ENCODE results near the gene PRKN. TPM values are rescaled to one million over a fixed set of nuclear protein-coding genes. Genes with fewer than 3 reads are reported as not detected.

PRKN gene
- total RNA-seq, 1 donor from 2014 or later = 2.8 TPM

DNA sequence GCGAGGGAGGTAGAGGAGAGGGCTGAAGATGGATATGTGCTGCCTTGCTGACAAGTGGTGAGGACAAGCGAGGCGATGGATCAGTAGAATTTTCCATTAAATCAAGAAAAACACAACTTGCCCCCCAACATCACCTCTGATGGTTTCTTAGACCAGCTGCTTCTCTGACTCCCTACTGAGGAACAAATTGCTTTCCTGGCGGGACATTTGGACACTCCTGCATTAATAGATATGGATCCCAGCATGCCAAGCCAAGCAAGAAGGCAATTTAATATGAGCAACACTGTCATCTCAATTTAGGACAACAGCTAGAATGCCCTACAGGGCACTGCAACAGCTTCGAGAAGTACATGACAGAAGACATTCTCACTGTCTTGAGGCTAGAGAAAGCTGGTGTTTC is 1205.3 kb downstream of the PRKN start:
- no peak overlapping the region for H2AFZ ChIP-seq (replicated peaks)
- TF ChIP-seq, protein P1, sequence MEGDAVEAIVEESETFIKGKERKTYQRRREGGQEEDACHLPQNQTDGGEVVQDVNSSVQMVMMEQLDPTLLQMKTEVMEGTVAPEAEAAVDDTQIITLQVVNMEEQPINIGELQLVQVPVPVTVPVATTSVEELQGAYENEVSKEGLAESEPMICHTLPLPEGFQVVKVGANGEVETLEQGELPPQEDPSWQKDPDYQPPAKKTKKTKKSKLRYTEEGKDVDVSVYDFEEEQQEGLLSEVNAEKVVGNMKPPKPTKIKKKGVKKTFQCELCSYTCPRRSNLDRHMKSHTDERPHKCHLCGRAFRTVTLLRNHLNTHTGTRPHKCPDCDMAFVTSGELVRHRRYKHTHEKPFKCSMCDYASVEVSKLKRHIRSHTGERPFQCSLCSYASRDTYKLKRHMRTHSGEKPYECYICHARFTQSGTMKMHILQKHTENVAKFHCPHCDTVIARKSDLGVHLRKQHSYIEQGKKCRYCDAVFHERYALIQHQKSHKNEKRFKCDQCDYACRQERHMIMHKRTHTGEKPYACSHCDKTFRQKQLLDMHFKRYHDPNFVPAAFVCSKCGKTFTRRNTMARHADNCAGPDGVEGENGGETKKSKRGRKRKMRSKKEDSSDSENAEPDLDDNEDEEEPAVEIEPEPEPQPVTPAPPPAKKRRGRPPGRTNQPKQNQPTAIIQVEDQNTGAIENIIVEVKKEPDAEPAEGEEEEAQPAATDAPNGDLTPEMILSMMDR (IDR thresholded peaks at IDR 0.05) = no peak
- TF ChIP-seq EZH2phosphoT487 (IDR thresholded peaks at IDR 0.05) = no peak
- H3K27ac ChIP-seq = no peak overlapping the region
- no peak overlapping the region for H3K27ac Mint-ChIP-seq
- peaks cover 2% of the 10 kb centered on the region for H3K4me1 Mint-ChIP-seq
- H3K9ac ChIP-seq = no peak overlapping the region
- H3K9me3 Mint-ChIP-seq = peaks cover 10% of the 10 kb centered on the region
- H3K36me3 Mint-ChIP-seq = no peaks in the 10 kb centered on the region
- H3K36me3 ChIP-seq = no peaks in the 10 kb centered on the region
- peaks cover 6% of the 10 kb centered on the region for H3K27me3 Mint-ChIP-seq (ENCODE audit: insufficient read depth, low read depth)
- no peak for DNase-seq (ENCODE audit: low spot score)
- no peak overlapping the region for H3K4me3 Mint-ChIP-seq
- H3K4me3 ChIP-seq = no peak overlapping the region
- H3F3A ChIP-seq (ENCODE audit: low read depth) = no peaks in the 10 kb centered on the region
- no peaks in the 10 kb centered on the region for H3K9me3 ChIP-seq (ENCODE audit: low read depth)
- H4K20me1 ChIP-seq (ENCODE audit: low read depth) = no peaks in the 10 kb centered on the region
- no peaks in the 10 kb centered on the region for H3K4me1 ChIP-seq
- H3K4me2 ChIP-seq = no peak overlapping the region
- H3K79me2 ChIP-seq (ENCODE audit: low read depth) = no peaks in the 10 kb centered on the region
- H3K27me3 ChIP-seq = no peaks in the 10 kb centered on the region

DNA sequence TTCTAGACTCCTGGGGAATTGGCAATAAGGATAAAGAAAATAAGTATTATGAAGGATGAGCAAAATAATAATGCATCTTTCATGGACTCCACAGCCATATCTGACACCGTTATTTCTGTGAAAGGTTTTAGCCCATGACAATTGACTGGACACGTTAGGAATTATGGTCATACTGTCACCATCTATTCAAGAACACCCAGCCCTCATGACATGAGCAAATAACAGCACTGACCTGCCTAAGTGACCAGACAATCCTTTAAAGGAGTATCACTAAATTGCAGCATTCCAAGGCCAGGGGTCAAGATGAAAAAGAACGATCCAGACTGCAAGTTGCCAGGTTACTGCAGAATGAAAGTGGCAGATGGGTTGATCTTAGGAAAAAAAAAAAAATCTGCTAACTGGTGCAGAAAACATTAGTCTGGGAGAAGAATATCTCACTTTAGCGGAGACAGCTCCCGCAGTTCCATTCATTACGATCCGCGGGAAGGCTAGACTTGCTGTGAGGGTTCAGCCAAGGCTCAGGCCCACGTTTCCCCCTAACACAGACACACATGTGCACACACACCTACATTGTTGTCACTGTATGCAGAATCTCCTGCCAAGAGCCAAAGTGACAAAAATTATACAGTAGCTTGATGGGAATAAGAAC is 1216.0 kb downstream of the PRKN start:
- Mint-ChIP-seq H3K4me3 (no peak overlapping the region), H3K9me3 (peaks cover 10% of the 10 kb centered on the region), H3K27ac (no peak overlapping the region), H3K36me3 (peaks cover 4% of the 10 kb centered on the region), H3K27me3 (ENCODE audit: insufficient read depth, low read depth) (peaks cover 28% of the 10 kb centered on the region), H3K4me1 (peaks cover 47% of the 10 kb centered on the region)
- H3K9ac ChIP-seq = no peak overlapping the region
- no peak overlapping the region for H3K27ac ChIP-seq
- H3K27me3 ChIP-seq = no peaks in the 10 kb centered on the region
- H4K20me1 ChIP-seq (ENCODE audit: low read depth) = no peaks in the 10 kb centered on the region
- no peak overlapping the region for H2AFZ ChIP-seq (replicated peaks)
- H3K4me3 ChIP-seq = no peak overlapping the region
- H3K4me2 ChIP-seq = no peak overlapping the region
- DNase-seq (ENCODE audit: low spot score) = no peak
- H3K36me3 ChIP-seq = no peaks in the 10 kb centered on the region
- no peaks in the 10 kb centered on the region for H3K4me1 ChIP-seq
- no peaks in the 10 kb centered on the region for H3K79me2 ChIP-seq (ENCODE audit: low read depth)
- TF ChIP-seq EZH2phosphoT487 (IDR thresholded peaks at IDR 0.05) (no peak), EZH2 (IDR thresholded peaks at IDR 0.05) (no peak)
- TF ChIP-seq, protein P1 (IDR thresholded peaks at IDR 0.05) = no peak
- no peaks in the 10 kb centered on the region for H3K9me3 ChIP-seq (ENCODE audit: low read depth)
- H3F3A ChIP-seq (ENCODE audit: low read depth) = no peaks in the 10 kb centered on the region

- Histone ChIP-seq H3K4me3 (no peak overlapping the region), H2AFZ (replicated peaks) (no peak overlapping the region), H3K27me3 (no peaks in the 10 kb centered on the region), H3K4me1 (no peaks in the 10 kb centered on the region), H3K27ac (no peak overlapping the region), H4K20me1 (ENCODE audit: low read depth) (no peaks in the 10 kb centered on the region), H3K4me2 (no peak overlapping the region), H3K9ac (no peak overlapping the region), H3K79me2 (ENCODE audit: low read depth) (no peaks in the 10 kb centered on the region), H3F3A (ENCODE audit: low read depth) (no peaks in the 10 kb centered on the region), H3K9me3 (ENCODE audit: low read depth) (no peaks in the 10 kb centered on the region), H3K36me3 (no peaks in the 10 kb centered on the region)
- peaks cover 4% of the 10 kb centered on the region for H3K36me3 Mint-ChIP-seq
- H3K9me3 Mint-ChIP-seq = peaks cover 16% of the 10 kb centered on the region
- H3K4me3 Mint-ChIP-seq = peak overlapping the region; percentile 27
- no peak for TF ChIP-seq EZH2 (IDR thresholded peaks at IDR 0.05)
- H3K27me3 Mint-ChIP-seq (ENCODE audit: insufficient read depth, low read depth) = peaks cover 21% of the 10 kb centered on the region
- peaks cover 49% of the 10 kb centered on the region for H3K4me1 Mint-ChIP-seq
- DNase-seq (ENCODE audit: low spot score) = no peak
- H3K27ac Mint-ChIP-seq = no peak overlapping the region
Observed at GRCh38 chr6:161508341-161508740, 1219.2 kb downstream of the PRKN start.

DNA sequence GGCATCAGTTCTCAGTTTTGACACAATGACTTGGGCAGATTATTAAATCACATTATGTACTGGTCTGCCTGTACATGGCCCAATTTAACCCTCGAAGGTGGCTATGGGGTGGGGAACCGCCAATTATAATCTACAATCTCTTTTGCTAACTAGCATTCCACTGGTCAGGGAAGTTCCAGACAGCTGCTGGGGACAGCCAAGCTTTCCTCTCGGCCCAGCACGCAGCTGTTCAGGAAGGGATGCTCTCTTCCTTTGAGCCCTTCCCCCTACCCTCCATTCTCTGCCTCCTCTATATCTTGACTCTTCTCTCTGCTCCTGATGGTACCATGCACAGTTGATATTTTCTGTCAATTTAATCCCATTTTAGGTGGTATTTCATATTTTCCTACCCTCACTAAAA is 1220.2 kb downstream of the PRKN start:
- Histone ChIP-seq H3K27ac (no peak overlapping the region), H4K20me1 (ENCODE audit: low read depth) (no peaks in the 10 kb centered on the region), H2AFZ (replicated peaks) (no peak overlapping the region), H3K27me3 (no peaks in the 10 kb centered on the region), H3K4me2 (no peak overlapping the region), H3K9me3 (ENCODE audit: low read depth) (no peaks in the 10 kb centered on the region), H3K4me1 (no peaks in the 10 kb centered on the region), H3K4me3 (no peak overlapping the region), H3K36me3 (no peaks in the 10 kb centered on the region), H3F3A (ENCODE audit: low read depth) (no peaks in the 10 kb centered on the region), H3K9ac (no peak overlapping the region), H3K79me2 (ENCODE audit: low read depth) (no peaks in the 10 kb centered on the region)
- Mint-ChIP-seq H3K4me1 (peaks cover 48% of the 10 kb centered on the region), H3K27ac (no peak overlapping the region), H3K9me3 (peaks cover 16% of the 10 kb centered on the region), H3K4me3 (no peak overlapping the region), H3K36me3 (peaks cover 4% of the 10 kb centered on the region), H3K27me3 (ENCODE audit: insufficient read depth, low read depth) (peaks cover 19% of the 10 kb centered on the region)
- no peak for DNase-seq (ENCODE audit: low spot score)
- no peak for TF ChIP-seq EZH2phosphoT487 (IDR thresholded peaks at IDR 0.05)
- no peak for TF ChIP-seq EZH2 (IDR thresholded peaks at IDR 0.05)
- TF ChIP-seq, protein P1 (IDR thresholded peaks at IDR 0.05) = no peak

Measured in neural progenitor cell (in vitro differentiated cells).